ENCODE results near the gene RHBDD3.

Gene RHBDD3

GRCh38 chr22:29306175-29306834, 38.5 kb upstream of the RHBDD3 start, which contains the start of gene GAS2L1:
Gene GAS2L1 (plus strand): TSS chr22:29306650. CDS start chr22:29308106, 1,456 bp downstream.
- peak; percentile 52 for DNase-seq

DNA sequence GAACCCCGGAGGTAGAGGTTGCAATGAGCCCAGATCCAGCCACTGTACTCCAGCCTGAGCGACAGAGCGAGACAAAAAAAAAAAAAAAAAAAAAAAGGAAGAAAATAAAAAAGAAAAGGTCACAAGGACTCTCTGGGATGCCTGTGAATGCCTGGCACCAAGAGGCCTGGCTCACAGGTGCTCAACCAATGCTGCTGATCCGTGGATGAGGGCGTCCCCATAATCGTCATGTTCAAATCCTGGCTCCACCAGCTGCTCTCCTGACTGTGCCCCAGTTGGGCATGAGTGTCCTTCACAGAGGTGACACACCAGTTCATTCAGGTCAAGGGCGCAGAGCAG, 38.0 kb upstream of the RHBDD3 start:
- no peak for DNase-seq

DNA sequence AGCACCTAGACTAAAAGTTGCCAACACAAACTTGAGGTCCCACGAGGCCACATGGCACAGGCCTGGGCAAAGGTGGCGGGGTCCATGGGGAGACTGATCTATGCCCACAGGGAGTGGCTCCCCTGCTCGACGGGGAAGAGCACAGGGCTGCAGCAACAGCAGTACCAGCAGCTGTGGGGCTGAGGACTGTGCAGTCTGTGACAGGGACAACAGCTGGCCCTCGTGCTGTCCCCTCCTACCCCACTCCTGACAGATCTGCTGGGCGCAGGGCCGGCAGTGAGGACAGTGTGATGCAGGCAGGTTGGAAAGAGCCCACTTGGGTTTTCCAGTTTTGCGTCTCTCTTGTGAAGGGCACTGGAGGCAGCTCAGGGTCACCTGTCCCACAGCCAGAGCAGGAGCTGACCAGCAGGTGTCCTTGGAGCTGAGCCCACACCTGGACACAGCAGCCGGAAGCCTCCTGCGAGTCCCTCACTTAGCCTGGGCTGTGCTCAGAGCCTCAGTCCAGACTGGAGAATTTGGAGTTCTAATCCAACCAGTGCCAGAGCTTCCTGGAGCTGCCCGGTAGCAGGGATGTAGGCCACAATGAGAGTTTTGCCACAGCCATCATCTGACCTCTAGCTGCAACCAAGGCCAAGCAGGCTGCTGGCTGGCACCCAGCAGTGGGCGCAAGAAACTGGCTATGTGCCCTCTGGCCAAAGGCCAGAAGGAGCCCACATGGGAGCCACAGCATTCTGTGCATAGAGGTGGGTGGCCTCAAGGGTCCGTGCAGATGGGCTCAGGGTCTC, 35.1 kb upstream of the RHBDD3 start:
- no peak for DNase-seq

DNA sequence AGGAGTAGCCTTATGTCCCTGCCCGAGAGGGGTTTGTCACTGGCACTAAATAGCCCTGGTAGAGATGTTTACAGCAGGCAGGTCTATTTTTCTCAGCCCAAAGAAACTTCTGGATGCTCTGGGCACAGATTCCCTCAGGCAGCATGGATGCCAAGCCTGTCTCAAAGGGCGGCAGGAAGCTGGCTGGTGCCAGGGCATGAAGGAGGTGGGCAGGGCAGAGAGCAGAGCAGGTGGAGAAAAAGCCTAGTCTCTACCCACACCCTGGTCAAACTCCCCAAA, 34.6 kb upstream of the RHBDD3 start:
- DNase-seq, result no peak

- DNase-seq, result no peak
Measured at GRCh38 chr22:29301716-29302401, 34.1 kb upstream of the RHBDD3 start.

- DNase-seq, result no peak
Measured at GRCh38 chr22:29300807-29301601, 33.2 kb upstream of the RHBDD3 start.

DNA sequence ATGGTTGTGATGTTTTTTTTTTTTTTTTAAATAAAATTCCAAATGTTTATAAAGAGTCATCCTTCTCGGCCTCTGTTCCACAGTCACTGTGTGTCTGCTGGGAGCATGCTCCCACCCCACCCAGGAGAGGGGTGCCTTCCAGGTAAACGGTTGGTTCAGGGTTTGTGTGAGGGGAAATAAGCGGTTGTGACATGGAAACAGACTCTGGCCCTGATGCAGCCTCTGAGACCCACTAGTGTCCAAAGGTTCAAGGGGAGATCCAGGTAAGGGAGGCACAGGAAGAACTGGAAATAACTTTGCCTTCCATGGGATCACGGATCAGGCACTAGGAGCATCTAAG, 32.7 kb upstream of the RHBDD3 start:
- DNase-seq, result no peak

- DNase-seq, result no peak
Measured at GRCh38 chr22:29299136-29299900, 31.5 kb upstream of the RHBDD3 start.

GRCh38 chr22:29298641-29299040, 30.9 kb upstream of the RHBDD3 start:
- no peak for DNase-seq

- no peak for DNase-seq
Measured at GRCh38 chr22:29292379-29292778, 24.6 kb upstream of the RHBDD3 start.

GRCh38 chr22:29291215-29291614, 23.4 kb upstream of the RHBDD3 start:
- DNase-seq, result no peak

GRCh38 chr22:29290061-29290460, 22.3 kb upstream of the RHBDD3 start:
- no peak for DNase-seq

DNA sequence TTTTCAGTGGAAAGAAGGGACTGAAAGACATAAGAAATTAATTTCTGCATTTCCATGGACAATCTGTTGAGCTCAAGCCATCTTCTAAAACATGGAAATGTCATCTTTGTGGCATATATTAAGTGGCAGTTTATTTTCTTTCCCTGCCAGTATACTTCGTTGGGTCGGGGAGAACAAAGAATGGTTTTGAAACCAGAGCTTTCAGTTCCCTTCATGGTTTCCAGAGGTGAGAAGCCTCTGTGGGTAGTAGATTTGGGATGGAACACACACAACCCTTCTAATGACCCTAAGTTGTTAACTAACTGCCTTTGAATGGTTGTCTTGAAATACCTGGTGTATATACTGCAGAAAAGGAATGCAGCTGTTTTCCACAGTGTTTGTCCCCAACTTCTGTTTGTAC, 21.1 kb upstream of the RHBDD3 start:
- DNase-seq, result no peak

DNA sequence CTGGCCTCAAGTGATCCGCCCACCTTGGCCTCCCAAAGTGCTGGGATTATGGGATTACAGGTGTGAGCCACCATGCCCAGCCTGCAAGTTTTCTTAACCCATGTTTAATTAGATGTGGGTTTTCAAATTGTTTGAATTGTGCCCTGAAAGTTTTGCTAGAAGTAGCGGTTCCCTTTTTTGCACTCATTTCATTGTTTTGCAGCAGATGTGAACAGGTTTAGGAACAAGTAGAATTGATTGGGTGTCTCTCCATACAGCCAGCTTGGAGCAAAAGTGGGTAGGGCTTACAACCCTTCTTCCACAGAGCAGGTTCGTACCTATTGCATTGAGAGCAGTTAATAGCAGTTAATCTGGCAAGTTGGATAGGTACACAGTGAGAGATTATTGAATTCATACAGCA, 16.4 kb upstream of the RHBDD3 start:
- no peak for DNase-seq

DNA sequence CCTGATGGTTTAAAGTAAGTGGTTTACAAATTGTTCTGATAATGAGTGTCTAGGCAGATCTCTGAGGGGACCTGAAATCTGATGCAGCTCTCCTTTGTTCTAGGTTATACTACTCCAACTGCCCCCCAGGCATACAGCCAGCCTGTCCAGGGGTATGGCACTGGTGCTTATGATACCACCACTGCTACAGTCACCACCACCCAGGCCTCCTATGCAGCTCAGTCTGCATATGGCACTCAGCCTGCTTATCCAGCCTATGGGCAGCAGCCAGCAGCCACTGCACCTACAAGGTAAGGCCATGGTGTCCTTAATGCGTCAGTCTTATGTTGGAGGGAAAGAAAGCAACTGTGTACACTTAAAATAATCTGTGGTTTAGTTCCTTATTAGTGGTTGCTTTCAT, 10.1 kb upstream of the RHBDD3 start:
- DNase-seq, result no peak

DNA sequence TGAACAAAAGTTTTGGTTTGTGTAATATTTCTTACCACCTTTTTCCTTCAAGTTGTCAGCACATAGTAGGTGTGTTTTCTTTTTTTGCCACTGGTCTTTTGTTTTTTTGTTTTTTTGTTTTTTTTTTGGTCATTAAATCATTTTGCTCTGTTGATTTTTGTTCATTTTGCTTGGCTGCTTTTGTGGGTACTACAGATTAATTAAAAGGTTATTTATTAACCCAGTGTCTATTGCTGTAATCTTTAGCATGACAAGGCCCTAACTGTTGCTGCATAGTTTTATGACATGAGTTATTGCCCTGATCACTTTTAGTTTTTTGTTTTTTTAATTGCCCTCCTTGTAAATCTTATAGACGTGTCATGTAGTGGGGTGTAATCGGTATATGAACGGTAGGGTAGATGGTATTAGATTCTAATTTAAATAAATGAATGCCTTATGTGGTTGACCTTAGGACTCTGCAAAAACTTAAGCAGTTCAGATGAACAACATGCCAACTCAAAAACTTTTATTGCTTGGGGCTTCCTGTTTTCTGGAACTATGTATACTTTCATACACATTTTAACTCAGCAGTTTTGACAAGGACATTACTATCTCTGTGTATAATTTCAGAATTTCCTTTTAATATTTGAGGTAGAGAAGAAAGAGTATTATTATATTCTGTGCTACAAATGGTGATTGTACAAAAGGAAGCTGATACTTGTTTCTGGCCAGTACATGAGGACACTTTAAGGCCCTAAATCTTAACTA, 8.2 kb upstream of the RHBDD3 start:
- DNase-seq, result no peak

GRCh38 chr22:29275167-29275566, 7.4 kb upstream of the RHBDD3 start:
- DNase-seq, result no peak

DNA sequence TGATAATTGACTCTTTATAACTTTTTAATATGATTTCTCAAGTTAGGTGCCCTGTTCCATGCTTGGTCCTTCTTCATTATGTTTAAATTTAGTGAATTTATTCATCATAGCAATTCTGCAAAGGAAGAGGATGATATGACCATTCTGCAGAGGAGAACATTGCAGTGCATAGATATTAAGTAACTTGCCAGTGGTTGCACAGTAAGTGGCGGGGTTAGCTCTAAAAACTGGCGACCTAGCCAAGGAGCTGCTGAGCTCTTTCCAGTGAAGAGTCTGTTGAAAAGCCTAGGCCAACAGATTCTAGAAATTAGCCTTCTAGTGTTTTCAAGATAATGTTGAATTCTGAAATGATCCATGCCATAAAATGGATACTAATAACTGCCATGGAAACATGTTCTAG, 4.8 kb upstream of the RHBDD3 start:
- no peak for DNase-seq

- DNase-seq, result no peak
Measured at GRCh38 chr22:29270475-29271271, 2.9 kb upstream of the RHBDD3 start.

DNA sequence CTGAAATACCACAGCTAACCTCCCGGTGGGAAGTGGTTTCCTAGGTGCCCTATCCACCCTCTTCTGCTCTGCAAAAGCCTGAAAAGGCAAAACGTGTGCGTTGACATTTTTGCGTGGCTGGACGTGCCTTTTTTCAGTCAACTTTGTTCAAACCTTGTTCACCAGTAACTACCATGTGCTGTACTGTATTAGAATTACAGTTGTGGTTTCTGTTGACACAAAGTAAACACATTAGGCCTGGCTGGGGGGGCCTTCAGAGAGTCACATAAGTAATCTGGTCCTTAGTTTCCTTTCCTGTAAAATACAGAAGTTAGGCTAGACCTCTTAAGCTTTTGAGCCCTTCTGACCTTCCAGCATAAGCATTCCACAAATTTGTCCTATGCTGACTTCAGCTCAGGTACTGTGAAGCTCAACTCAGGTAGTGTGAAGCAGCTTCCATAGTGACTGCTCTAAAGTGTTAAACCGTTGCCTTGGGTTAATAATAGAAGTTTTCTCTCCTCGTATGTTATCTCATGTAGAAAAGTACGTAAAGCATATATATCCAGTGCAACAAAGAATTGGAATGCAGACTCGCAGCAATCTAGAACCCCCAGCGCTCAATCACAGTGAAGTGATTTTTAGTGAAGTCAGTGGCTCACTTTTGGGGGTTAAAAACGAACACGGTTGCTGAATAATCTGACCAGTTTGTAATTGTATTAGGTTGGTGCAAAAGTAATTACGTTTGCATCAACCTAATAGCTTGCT, 2.1 kb upstream of the RHBDD3 start:
- DNase-seq, result no peak

GRCh38 chr22:29269230-29269604, 1.4 kb upstream of the RHBDD3 start:
- no peak for DNase-seq
